ENCODE measurements around the gene RNU6-8. TPM values are rescaled to one million over a fixed set of nuclear protein-coding genes. Genes with fewer than 3 reads are reported as not detected.

Gene RNU6-8
- polyA plus RNA-seq, 12 donors = not detected

- DNase-seq = no peak
Observed at GRCh38 chr14:32205984-32206383, 2.9 kb upstream of the RNU6-8 start.

DNA sequence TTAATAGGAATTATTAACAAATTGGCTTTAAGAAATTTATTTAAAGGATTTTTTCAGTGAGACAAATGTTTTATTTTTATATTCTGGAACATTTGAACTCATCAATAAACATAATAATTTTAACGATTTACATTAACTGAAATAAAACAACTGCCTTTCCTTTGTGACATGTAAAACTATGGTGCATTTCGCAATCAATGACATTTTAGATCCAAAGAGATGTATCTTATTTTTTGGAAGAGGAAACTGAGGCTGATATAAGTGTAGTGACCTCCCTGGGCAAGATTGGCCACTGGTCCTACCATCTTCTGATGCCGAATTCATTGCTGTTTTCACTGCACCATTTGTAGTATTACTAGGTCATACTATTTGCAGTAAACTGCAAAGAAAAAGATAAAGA lies 2.5 kb upstream of the RNU6-8 start:
- no peak for DNase-seq

DNA sequence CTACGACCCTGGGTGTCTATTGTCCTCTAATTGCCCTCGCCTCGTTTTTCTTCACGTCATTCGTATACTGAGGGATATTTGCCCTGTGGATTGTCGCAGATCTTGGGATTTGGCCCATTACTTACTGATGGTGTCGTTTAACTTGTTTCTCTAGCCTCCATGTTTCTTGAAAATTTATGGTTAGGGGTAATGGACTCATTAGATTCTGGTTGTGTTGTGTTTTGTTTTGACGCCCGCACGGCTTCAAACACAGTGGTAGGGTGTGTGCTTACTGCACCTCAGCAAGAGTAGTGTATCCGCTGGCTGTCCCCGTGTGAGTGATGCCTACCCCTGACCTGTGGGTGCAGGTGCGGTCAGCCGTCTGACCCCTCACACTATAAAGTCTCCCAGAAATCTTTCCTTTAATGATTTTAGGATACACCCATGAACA lies 874 bp upstream of the RNU6-8 start:
- DNase-seq = peak; percentile 13

GRCh38 chr14:32202491-32202997 lies 525 bp downstream of the RNU6-8 start:
- DNase-seq = peak; percentile 33

DNA sequence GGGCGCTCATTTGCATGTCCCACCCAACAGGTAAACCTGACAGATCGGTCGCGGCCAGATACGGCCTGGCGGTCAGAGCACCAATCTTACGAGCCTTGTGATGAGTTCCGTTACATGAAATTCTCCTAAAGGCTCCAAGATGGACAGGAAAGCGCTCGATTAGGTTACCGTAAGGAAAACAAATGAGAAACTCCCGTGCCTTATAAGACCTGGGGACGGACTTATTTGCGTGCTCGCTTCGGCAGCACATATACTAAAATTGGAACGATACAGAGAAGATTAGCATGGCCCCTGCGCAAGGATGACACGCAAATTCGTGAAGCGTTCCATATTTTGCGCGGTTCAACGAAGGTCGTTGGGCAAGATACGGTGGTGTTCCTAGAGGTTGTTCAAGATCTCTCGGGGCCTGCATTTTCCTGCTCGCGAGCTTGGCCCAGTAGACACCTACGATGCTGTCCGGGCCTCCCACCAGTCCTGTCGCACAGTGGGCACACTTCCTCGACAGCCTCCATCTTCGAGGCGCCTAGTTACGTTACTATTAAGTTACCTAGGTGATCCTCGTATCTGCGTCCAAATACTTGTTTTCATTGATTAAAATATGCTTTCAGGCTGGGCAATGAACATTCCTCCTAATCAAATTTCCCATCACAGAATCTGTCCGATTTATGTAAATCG lies 1.1 kb downstream of the RNU6-8 start, which contains the start of gene RNU6-7:
Gene RNU6-7, plus strand, starts transcription at position 230 of the 675 bp plus-strand sequence.
- no peak for DNase-seq

DNA sequence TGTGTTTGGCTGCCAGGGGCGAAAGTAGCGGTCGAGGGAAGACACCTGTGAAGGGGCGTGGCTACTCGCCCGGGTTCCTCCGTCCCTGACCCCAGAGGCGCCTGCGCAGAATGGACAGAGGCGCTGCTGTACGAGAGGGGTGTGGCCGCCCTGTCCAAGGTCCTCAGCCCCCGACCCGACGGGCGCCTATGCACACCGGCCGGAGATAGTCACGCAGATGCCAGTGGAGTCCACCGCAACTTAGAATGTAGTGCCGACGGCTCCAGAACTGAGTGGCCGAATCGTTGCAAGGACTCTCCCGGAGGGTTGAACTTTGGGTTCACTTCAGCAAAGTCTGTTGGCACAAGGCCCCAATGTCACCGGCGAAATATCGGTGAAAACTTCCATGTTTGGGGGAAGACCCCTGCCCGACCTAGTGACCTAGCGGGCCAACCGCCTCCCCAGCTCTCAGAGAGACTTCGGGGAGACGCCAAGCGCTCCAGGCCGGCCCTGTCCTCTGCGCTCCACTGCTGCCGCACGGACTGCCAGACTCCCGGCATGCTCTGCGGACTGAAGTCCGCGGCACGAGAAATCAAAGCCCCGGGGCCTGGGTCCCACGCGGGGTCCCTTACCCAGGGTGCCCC lies 1.8 kb downstream of the RNU6-8 start:
- DNase-seq = peak; percentile 77

GRCh38 chr14:32200368-32201192 lies 2.5 kb downstream of the RNU6-8 start:
- DNase-seq = no peak

GRCh38 chr14:32197919-32198318 lies 5.2 kb downstream of the RNU6-8 start:
- DNase-seq = no peak

- DNase-seq = no peak
Observed at GRCh38 chr14:32195636-32196035, 7.4 kb downstream of the RNU6-8 start.

- DNase-seq = no peak
Observed at GRCh38 chr14:32193532-32193931, 9.5 kb downstream of the RNU6-8 start.

- DNase-seq = no peak
Observed at GRCh38 chr14:32192712-32193373, 10.2 kb downstream of the RNU6-8 start.

DNA sequence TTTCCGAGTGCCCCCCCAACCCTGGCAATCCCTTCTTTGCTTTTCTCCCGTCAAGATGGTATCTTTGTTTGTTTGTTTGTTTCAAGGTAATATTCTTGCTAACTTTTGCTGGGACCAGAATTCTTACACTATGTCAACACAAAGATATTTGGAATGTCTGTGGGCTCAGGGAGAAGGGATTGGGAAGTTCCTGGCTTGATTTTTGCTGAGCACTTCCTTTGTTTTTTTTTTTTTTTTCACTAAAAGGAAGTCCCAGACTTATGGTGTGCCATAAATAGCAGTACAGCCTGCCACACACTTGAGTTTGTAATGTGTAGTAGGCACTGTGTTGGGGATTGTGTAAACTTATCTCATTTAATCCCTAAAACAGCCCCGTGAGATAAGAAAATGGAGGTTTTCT lies 12.4 kb downstream of the RNU6-8 start:
- DNase-seq = no peak

DNA sequence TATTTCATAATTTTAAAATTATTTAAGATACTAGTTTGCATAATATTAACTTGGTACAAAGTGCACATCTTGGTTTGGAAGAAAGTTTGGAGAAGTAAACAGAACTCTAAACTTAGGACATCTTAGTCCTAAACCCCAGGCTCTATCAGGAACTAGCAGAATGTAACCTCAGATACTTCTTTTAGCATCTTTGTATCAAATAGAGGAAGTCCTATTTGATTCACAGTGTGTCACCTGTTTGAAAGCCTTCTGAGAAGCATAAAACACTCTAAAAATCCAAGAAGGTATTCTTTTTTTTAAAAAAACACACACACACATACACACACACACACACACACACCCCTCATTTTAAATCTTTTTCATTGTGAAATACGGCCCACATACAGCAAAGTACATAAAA lies 13.3 kb downstream of the RNU6-8 start:
- no peak for DNase-seq

DNA sequence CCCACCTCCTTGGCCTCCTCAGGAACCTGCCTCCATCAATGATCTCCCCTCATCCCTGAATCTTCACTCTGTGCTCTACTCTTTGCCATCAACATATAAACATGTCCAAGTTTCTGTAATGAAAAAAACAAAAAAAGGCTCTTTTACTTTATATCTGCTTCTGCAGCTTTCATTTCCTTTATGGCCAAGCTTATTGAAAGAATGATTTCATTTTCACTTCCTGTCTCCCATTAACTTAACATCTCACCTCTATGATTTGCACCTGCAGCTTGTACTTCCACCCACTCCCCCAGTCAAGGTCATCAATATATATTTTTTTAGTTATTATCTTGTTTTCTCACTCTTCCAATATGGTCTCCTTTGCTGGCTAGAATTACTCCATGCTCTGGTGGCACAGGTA lies 16.8 kb downstream of the RNU6-8 start:
- no peak for DNase-seq

DNA sequence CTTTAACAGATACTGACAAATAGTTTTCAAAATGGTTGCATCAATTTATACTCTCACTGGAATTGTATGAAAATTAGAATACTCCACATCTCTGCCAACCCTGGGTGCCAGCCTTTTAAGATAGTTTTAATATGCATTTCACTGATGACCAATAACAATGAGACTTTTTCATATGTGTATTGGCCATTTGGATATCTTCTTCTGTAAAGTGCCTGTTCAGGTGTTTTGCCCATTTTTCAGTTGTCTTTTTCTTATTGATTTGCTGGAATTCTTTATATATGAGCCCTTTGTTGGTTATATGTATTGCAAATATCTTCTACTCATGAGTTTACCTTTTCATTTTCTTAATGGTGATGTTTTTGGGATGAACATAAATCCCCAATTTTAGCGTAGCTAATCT lies 18.0 kb downstream of the RNU6-8 start:
- no peak for DNase-seq

GRCh38 chr14:32183151-32184058 lies 19.7 kb downstream of the RNU6-8 start:
- no peak for DNase-seq

DNA sequence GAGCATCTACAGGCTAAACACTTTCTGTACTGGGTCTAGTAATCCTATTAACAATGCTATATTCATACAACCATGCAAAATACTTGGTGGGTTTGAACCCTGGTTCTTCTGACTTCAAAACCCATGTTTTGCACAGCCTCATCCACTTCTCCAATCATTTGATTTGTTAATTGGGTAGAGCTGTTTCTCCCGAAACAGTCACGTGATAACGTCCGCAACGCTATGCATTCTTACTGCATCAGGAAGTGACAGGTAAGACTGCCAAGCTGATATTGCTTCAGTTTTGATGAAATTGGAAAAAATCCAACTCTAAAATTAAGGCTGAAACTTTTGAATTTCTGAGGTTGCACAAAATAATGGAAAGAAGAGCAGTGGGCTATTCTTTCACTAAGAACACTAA lies 31.6 kb downstream of the RNU6-8 start:
- DNase-seq = no peak

DNA sequence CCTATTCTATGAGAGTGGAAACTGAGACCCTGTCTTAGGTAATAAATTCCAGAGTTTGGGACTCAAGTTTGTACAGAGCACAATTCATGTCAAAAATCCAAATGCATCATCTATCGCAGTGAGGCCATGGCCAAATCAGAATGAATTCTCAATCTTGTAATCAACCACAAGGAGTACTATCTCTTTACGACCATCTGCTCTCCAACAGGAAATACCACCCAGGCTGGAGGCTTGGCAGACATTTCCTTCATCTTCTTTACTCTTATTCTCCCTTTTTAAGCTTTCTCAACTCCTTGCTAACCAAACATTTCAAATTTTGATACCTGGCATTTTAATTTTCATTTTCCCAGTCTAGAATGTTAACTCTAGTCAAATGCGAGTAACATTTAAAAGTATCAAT lies 33.9 kb downstream of the RNU6-8 start:
- no peak for DNase-seq

GRCh38 chr14:32167907-32168306 lies 35.2 kb downstream of the RNU6-8 start:
- no peak for DNase-seq

DNA sequence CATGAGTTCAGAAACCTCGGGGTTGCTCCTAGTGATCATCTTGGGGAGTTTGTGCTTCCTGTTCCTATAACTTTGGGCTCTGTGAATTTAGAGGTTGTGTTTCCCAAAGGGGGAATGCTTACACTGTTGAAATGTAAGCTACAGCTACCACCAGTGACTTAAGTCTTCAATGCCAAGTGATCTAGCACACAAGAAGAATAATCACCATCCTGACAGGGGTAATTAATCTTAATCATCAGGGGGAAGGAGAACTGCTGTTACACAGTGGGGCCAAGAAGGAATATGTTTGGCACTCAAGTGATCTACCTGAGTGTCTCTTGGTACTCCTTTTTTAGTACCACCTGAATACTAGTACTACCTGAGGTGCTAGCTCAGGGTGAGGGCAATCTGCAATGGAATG lies 36.1 kb downstream of the RNU6-8 start:
- DNase-seq = no peak

DNA sequence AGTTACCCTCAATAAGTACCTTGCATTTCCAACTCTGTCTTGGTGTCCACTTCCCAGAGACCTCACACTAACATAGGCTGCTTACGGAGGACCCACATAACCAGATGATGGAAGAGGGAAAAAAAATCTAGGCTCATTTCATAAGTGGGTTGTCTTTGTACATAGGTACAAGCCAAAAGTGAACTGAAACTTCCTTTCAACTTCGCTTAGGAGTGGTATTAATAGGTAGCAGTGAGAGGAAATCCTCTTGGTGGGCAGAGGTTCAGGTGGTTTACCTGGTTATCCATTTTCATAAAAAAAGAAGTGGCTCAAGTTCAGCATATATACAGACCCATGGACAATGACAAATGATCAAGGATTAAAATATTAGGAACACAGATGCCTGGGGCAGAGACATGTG lies 37.0 kb downstream of the RNU6-8 start:
- no peak for DNase-seq

All from muscle of arm (tissue), 12 donors.